HL-60/S4 treated with phorbol 12-myristate 13-acetate at 8.2 ng/mL for 4 days and 3 days (cell line): Measurements from ENCODE around the gene MED16.

ENCODE experiments used
- in situ Hi-C: fragments of 300-500 bp; cut with MboI; formaldehyde crosslinking; loops from 2 replicates; pipeline ENCODE4 v1.15.0; 2022; ENCODE audit warnings: low sequenced_read_pairs

The MED16 gene

GRCh38 chr19:929203-929890 lies 36.4 kb upstream of the MED16 start:
- in situ Hi-C loops = loop anchor here (10.0 kb wide), 1 partner anchor 55 kb away; the partner anchor contains the start of gene WDR18

- in situ Hi-C loops = loop anchor here (10.0 kb wide), 1 partner anchor 56 kb away; the partner anchor contains the start of gene WDR18
These were observed 35.6 kb upstream of the MED16 start for GRCh38 chr19:928471-929202.

- in situ Hi-C loops = loop anchor here (10.0 kb wide), 1 partner anchor 57 kb away; the partner anchor contains the start of gene WDR18
These were observed 34.9 kb upstream of the MED16 start for GRCh38 chr19:927780-928401.

- in situ Hi-C loops = loop anchor here (10.0 kb wide), 1 partner anchor 57 kb away; the partner anchor contains the start of gene WDR18
These were observed 34.4 kb upstream of the MED16 start for GRCh38 chr19:927351-927779.

- in situ Hi-C loops = loop anchor here (10.0 kb wide), 1 partner anchor 58 kb away; the partner anchor contains the start of gene WDR18
These were observed 33.8 kb upstream of the MED16 start for GRCh38 chr19:926589-927350.

GRCh38 chr19:926323-926588 lies 33.3 kb upstream of the MED16 start:
- in situ Hi-C loops = loop anchor here (10.0 kb wide), 1 partner anchor 59 kb away; the partner anchor contains the start of gene WDR18

GRCh38 chr19:925526-926322 lies 32.7 kb upstream of the MED16 start, which contains the start of gene ARID3A:
Gene ARID3A, plus strand, starts transcription at chr19:926035. Its CDS starts 3,494 bp downstream, at chr19:929529.
- in situ Hi-C loops = loop anchor here (10.0 kb wide), 1 partner anchor 59 kb away; the partner anchor contains the start of gene WDR18

GRCh38 chr19:925087-925525 lies 32.1 kb upstream of the MED16 start:
- in situ Hi-C loops = loop anchor here (10.0 kb wide), 1 partner anchor 60 kb away; the partner anchor contains the start of gene WDR18

GRCh38 chr19:924553-925086 lies 31.6 kb upstream of the MED16 start:
- in situ Hi-C loops = loop anchor here (10.0 kb wide), 1 partner anchor 60 kb away; the partner anchor contains the start of gene WDR18

- in situ Hi-C loops = loop anchor here (10.0 kb wide), 1 partner anchor 65 kb away; the partner anchor contains the start of gene WDR18
These were observed 27.3 kb upstream of the MED16 start for GRCh38 chr19:920051-920864.

- in situ Hi-C loops = loop anchor here (10.0 kb wide), 2 partner anchors 65 to 155 kb away; partner anchors contain the start of gene WDR18
These were observed 26.4 kb upstream of the MED16 start for GRCh38 chr19:919199-920050.

GRCh38 chr19:918481-919198 lies 25.7 kb upstream of the MED16 start:
- in situ Hi-C loops = loop anchor here (10.0 kb wide), 1 partner anchor 154 kb away; no protein-coding TSS in a partner anchor

GRCh38 chr19:918152-918437 lies 25.1 kb upstream of the MED16 start:
- in situ Hi-C loops = loop anchor here (10.0 kb wide), 1 partner anchor 153 kb away; no protein-coding TSS in a partner anchor

GRCh38 chr19:917323-918151 lies 24.6 kb upstream of the MED16 start, which contains the start of gene KISS1R:
Gene KISS1R, plus strand, starts transcription at chr19:917333. Its CDS starts 170 bp downstream, at chr19:917503.
- in situ Hi-C loops = loop anchor here (10.0 kb wide), 1 partner anchor 153 kb away; no protein-coding TSS in a partner anchor

- in situ Hi-C loops = loop anchor here (10.0 kb wide), 1 partner anchor 152 kb away; no protein-coding TSS in a partner anchor
These were observed 23.8 kb upstream of the MED16 start for GRCh38 chr19:916645-917322.
